ENCODE measurements around the gene CYB561.
A peak's percentile ranks its signal among the peaks of the same experiment; 100 is the strongest.

CYB561 gene

GRCh38 chr17:63480826-63481487, 34.9 kb upstream of the CYB561 start (continued):
- TF ChIP-seq, protein P1, sequence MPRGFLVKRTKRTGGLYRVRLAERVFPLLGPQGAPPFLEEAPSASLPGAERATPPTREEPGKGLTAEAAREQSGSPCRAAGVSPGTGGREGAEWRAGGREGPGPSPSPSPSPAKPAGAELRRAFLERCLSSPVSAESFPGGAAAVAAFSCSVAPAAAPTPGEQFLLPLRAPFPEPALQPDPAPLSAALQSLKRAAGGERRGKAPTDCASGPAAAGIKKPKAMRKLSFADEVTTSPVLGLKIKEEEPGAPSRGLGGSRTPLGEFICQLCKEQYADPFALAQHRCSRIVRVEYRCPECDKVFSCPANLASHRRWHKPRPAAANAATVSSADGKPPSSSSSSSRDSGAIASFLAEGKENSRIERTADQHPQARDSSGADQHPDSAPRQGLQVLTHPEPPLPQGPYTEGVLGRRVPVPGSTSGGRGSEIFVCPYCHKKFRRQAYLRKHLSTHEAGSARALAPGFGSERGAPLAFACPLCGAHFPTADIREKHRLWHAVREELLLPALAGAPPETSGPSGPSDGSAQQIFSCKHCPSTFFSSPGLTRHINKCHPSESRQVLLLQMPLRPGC (tag by site-specific recombination; IDR thresholded peaks at IDR 0.05), result no peak
- no peak for TF ChIP-seq ZNF350 (tag by site-specific recombination; IDR thresholded peaks at IDR 0.05)
- TF ChIP-seq ZBTB6 (tag by site-specific recombination; IDR thresholded peaks at IDR 0.05), result no peak
- TF ChIP-seq ZNF10 (tag by site-specific recombination; IDR thresholded peaks at IDR 0.05), result no peak
- TF ChIP-seq ZNF146 (tag by site-specific recombination; IDR thresholded peaks at IDR 0.05), result no peak
- TF ChIP-seq ZNF549 (tag by site-specific recombination; IDR thresholded peaks at IDR 0.05), result no peak
- TF ChIP-seq ZNF280D (tag by site-specific recombination; IDR thresholded peaks at IDR 0.05), result no peak
- TF ChIP-seq ZNF660 (tag by site-specific recombination; IDR thresholded peaks at IDR 0.05), result 0 out of 2 replicates have a peak, but pooled peaks have one; percentile 26
- no peak for TF ChIP-seq ZNF416 (tag by site-specific recombination; IDR thresholded peaks at IDR 0.05)
- TF ChIP-seq ZNF423 (tag by site-specific recombination; IDR thresholded peaks at IDR 0.05), result peak; percentile 81
- TF ChIP-seq, protein P2, sequence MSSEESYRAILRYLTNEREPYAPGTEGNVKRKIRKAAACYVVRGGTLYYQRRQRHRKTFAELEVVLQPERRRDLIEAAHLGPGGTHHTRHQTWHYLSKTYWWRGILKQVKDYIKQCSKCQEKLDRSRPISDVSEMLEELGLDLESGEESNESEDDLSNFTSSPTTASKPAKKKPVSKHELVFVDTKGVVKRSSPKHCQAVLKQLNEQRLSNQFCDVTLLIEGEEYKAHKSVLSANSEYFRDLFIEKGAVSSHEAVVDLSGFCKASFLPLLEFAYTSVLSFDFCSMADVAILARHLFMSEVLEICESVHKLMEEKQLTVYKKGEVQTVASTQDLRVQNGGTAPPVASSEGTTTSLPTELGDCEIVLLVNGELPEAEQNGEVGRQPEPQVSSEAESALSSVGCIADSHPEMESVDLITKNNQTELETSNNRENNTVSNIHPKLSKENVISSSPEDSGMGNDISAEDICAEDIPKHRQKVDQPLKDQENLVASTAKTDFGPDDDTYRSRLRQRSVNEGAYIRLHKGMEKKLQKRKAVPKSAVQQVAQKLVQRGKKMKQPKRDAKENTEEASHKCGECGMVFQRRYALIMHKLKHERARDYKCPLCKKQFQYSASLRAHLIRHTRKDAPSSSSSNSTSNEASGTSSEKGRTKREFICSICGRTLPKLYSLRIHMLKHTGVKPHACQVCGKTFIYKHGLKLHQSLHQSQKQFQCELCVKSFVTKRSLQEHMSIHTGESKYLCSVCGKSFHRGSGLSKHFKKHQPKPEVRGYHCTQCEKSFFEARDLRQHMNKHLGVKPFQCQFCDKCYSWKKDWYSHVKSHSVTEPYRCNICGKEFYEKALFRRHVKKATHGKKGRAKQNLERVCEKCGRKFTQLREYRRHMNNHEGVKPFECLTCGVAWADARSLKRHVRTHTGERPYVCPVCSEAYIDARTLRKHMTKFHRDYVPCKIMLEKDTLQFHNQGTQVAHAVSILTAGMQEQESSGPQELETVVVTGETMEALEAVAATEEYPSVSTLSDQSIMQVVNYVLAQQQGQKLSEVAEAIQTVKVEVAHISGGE (tag by site-specific recombination; conservative IDR thresholded peaks at IDR 0.05; ENCODE audit: low read depth), result no peak
- TF ChIP-seq ZNF596 (tag by site-specific recombination; IDR thresholded peaks at IDR 0.05), result no peak
- TF ChIP-seq ZNF704 (tag by site-specific recombination; IDR thresholded peaks at IDR 0.05), result no peak
- TF ChIP-seq ZNF791 (tag by site-specific recombination; IDR thresholded peaks at IDR 0.05), result no peak
- peak; percentile 25; the same call in 1 of the 2 replicates for TF ChIP-seq ZBTB20 (tag by site-specific recombination; IDR thresholded peaks at IDR 0.05)
- 0 out of 2 replicates have a peak, but pooled peaks have one; percentile 36 for TF ChIP-seq KLF16 (tag by site-specific recombination; IDR thresholded peaks at IDR 0.05)
- TF ChIP-seq ZNF16 (tag by site-specific recombination; IDR thresholded peaks at IDR 0.05; ENCODE audit: low read depth), result no peak
- TF ChIP-seq EGR2 (tag by site-specific recombination; IDR thresholded peaks at IDR 0.05; ENCODE audit: low read depth), result no peak
- TF ChIP-seq ZFHX2 (tag by site-specific recombination; conservative IDR thresholded peaks at IDR 0.05), result peak; percentile 68
- no peak for TF ChIP-seq ZNF138 (tag by site-specific recombination; IDR thresholded peaks at IDR 0.05; ENCODE audit: borderline replicate concordance)
- TF ChIP-seq ZNF302 (tag by site-specific recombination; IDR thresholded peaks at IDR 0.05; ENCODE audit: low read depth), result no peak
